HG03196 (cell line): ENCODE measurements around the gene HOXA6.

Experiments used
- ATAC-seq: cut with Tn5 transposase; IDR thresholded peaks from one replicate; pipeline ENCODE4 v1.9.1; 2021; ENCODE audit not compliant: unreplicated experiment

The HOXA6 gene

GRCh38 chr7:27163288-27164044, 15.9 kb upstream of the HOXA6 start:
- ATAC-seq, result no peak

GRCh38 chr7:27162561-27163287, 15.2 kb upstream of the HOXA6 start:
- no peak for ATAC-seq

- no peak for ATAC-seq
Measured at GRCh38 chr7:27161721-27162560, 14.4 kb upstream of the HOXA6 start.

- no peak for ATAC-seq
Measured at GRCh38 chr7:27161214-27161720, 13.7 kb upstream of the HOXA6 start.

GRCh38 chr7:27160546-27161213, 13.1 kb upstream of the HOXA6 start:
- ATAC-seq, result no peak

GRCh38 chr7:27160145-27160545, 12.6 kb upstream of the HOXA6 start:
- ATAC-seq, result no peak

- ATAC-seq, result no peak
Measured at GRCh38 chr7:27159266-27160144, 11.9 kb upstream of the HOXA6 start.

GRCh38 chr7:27158436-27159265, 11.1 kb upstream of the HOXA6 start:
- ATAC-seq, result no peak

- ATAC-seq, result no peak
Measured at GRCh38 chr7:27157702-27158431, 10.3 kb upstream of the HOXA6 start.

- ATAC-seq, result no peak
Measured at GRCh38 chr7:27156916-27157701, 9.5 kb upstream of the HOXA6 start.

GRCh38 chr7:27156508-27156898, 8.9 kb upstream of the HOXA6 start, which contains the start of gene HOXA7:
TSS of gene HOXA7 (minus strand) at chr7:27156675. CDS start at chr7:27156545, 130 bp downstream.
- no peak for ATAC-seq

- no peak for ATAC-seq
Measured at GRCh38 chr7:27155816-27156507, 8.4 kb upstream of the HOXA6 start.

- no peak for ATAC-seq
Measured at GRCh38 chr7:27154901-27155815, 7.6 kb upstream of the HOXA6 start.

- ATAC-seq, result no peak
Measured at GRCh38 chr7:27154369-27154768, 6.8 kb upstream of the HOXA6 start.

- no peak for ATAC-seq
Measured at GRCh38 chr7:27153526-27153925, 6.0 kb upstream of the HOXA6 start.
